SU-DHL-6 (cell line): ENCODE results near the gene MRPL44.

Experiments
- H2AFZ ChIP-seq: fragments of 200-600 bp; sonication (generic); 2 replicates; pipeline ENCODE4 v1.6.1; 2014; ENCODE audit warnings: low read depth, mild to moderate bottlenecking, moderate library complexity, mixed read lengths, antibody characterized with exemption, low read length; ENCODE audit not compliant: severe bottlenecking
- H3F3A ChIP-seq: fragments of 200-600 bp; shearing (Covaris generic); 2 replicates; pipeline ENCODE4 v1.6.0; 2016; ENCODE audit warnings: antibody characterized with exemption, mild to moderate bottlenecking; ENCODE audit not compliant: insufficient read depth
- H3K27ac ChIP-seq: fragments of 200-600 bp; sonication (generic); 2 replicates; pipeline ENCODE4 v1.5.1; 2016; ENCODE audit warnings: low read depth, mild to moderate bottlenecking, low read length, moderate library complexity, mixed read lengths
- H3K27me3 ChIP-seq: fragments of 200-600 bp; sonication (generic), shearing (Covaris generic); 2 replicates; pipeline ENCODE4 v1.6.0; 2014; ENCODE audit warnings: mild to moderate bottlenecking, low read length
- H3K36me3 ChIP-seq: fragments of 200-600 bp; sonication (generic); 2 replicates; pipeline ENCODE4 v1.6.1; 2014; ENCODE audit warnings: mild to moderate bottlenecking, low read length, mixed read lengths
- H3K4me2 ChIP-seq: fragments of 300-600, 200-600 bp; shearing (Covaris generic), sonication (generic); 2 replicates; pipeline ENCODE4 v1.6.0; 2014; ENCODE audit warnings: low read length, low read depth, mild to moderate bottlenecking; ENCODE audit not compliant: poor library complexity, severe bottlenecking
- H3K4me3 ChIP-seq: fragments of 200-600 bp; sonication (generic); 2 replicates; pipeline ENCODE4 v1.5.1; 2014; ENCODE audit warnings: antibody characterized with exemption, low read length, mild to moderate bottlenecking, mixed read lengths; ENCODE audit not compliant: insufficient read depth, poor library complexity, severe bottlenecking
- H3K79me2 ChIP-seq: fragments of 200-600 bp; sonication (generic); 2 replicates; pipeline ENCODE4 v1.6.1; 2014; ENCODE audit warnings: mild to moderate bottlenecking, low read length, moderate library complexity; ENCODE audit not compliant: insufficient read depth
- H3K9ac ChIP-seq: fragments of 200-600 bp; sonication (generic); 2 replicates; pipeline ENCODE4 v1.7.0; 2014; ENCODE audit warnings: mild to moderate bottlenecking, low read length
- H3K9me2 ChIP-seq: fragments of 200-600 bp; sonication (generic); replicated peaks from 2 replicates; pipeline ENCODE4 v1.6.1; 2014; ENCODE audit warnings: low read length; ENCODE audit not compliant: insufficient read depth
- H3K9me3 ChIP-seq: fragments of 200-600 bp; sonication (generic); 2 replicates; pipeline ENCODE4 v1.6.1; 2014; ENCODE audit warnings: low read length, mixed read lengths; ENCODE audit not compliant: insufficient read depth
- H4K20me1 ChIP-seq: fragments of 200-600 bp; sonication (generic); 2 replicates; pipeline ENCODE4 v1.6.1; 2014; ENCODE audit warnings: low read depth, mild to moderate bottlenecking, antibody characterized with exemption, low read length, moderate library complexity, mixed read lengths
- CTCF ChIP-seq: fragments of 200-600 bp; sonication (generic); IDR thresholded peaks from one replicate; pipeline ENCODE4 v1.5.1; 2017; ENCODE audit warnings: antibody characterized with exemption, mild to moderate bottlenecking, low read length, moderate library complexity; ENCODE audit not compliant: insufficient read depth, poor library complexity, severe bottlenecking
- EZH2phosphoT487 ChIP-seq: fragments of 200-600 bp; sonication (generic), shearing (Covaris generic); conservative IDR thresholded peaks from 2 replicates; pipeline ENCODE4 v1.6.1; 2018; ENCODE audit warnings: mild to moderate bottlenecking, antibody characterized with exemption, low read length, moderate library complexity, mixed read lengths

The MRPL44 gene

GRCh38 chr2:223972656-223973102, 15.4 kb downstream of the MRPL44 start:
- Histone ChIP-seq H3K27ac (no peak overlapping the region), H4K20me1 (no peaks in the 10 kb centered on the region), H3K36me3 (peaks cover 2% of the 10 kb centered on the region; the same call in 1 of the 2 replicates), H3K4me2 (no peak overlapping the region), H3F3A (0 out of 2 replicates have a peak, but pooled peaks cover 6% of the 10 kb centered on the region), H3K4me3 (no peak overlapping the region), H3K9me3 (no peaks in the 10 kb centered on the region), H3K9ac (no peak overlapping the region), H3K9me2 (no peaks in the 10 kb centered on the region), H3K79me2 (no peaks in the 10 kb centered on the region), H2AFZ (no peak overlapping the region), H3K27me3 (no peaks in the 10 kb centered on the region)
- no peak for TF ChIP-seq CTCF
- no peak for TF ChIP-seq EZH2phosphoT487

- 0 out of 2 replicates have a peak, but pooled peaks cover 6% of the 10 kb centered on the region for H3F3A ChIP-seq
Observed at GRCh38 chr2:223973606-223974005, 16.3 kb downstream of the MRPL44 start.

GRCh38 chr2:223976635-223977226, 19.5 kb downstream of the MRPL44 start:
- H3K79me2 ChIP-seq: no peaks in the 10 kb centered on the region
- no peaks in the 10 kb centered on the region for H3K9me2 ChIP-seq
- H3K9ac ChIP-seq: no peak overlapping the region
- H2AFZ ChIP-seq: no peak overlapping the region
- H3K27ac ChIP-seq: no peak overlapping the region
- no peak overlapping the region for H3K4me2 ChIP-seq
- TF ChIP-seq CTCF: no peak
- no peak for TF ChIP-seq EZH2phosphoT487
- H3F3A ChIP-seq: no peaks in the 10 kb centered on the region
- H3K36me3 ChIP-seq: no peaks in the 10 kb centered on the region
- H4K20me1 ChIP-seq: no peaks in the 10 kb centered on the region
- no peaks in the 10 kb centered on the region for H3K27me3 ChIP-seq
- H3K4me3 ChIP-seq: no peak overlapping the region
- no peaks in the 10 kb centered on the region for H3K9me3 ChIP-seq

More at GRCh38 chr2:223973606-223974005, 16.3 kb downstream of the MRPL44 start:
- no peaks in the 10 kb centered on the region for H3K9me3 ChIP-seq
- no peak overlapping the region for H2AFZ ChIP-seq
- H3K27me3 ChIP-seq: no peaks in the 10 kb centered on the region
- H3K4me3 ChIP-seq: no peak overlapping the region
- H3K79me2 ChIP-seq: no peaks in the 10 kb centered on the region
- no peaks in the 10 kb centered on the region; the same call in 1 of the 2 replicates for H3K36me3 ChIP-seq
- no peak overlapping the region for H3K4me2 ChIP-seq
- no peaks in the 10 kb centered on the region for H3K9me2 ChIP-seq
- H3K9ac ChIP-seq: no peak overlapping the region
- H4K20me1 ChIP-seq: no peaks in the 10 kb centered on the region
- H3K27ac ChIP-seq: no peak overlapping the region
- TF ChIP-seq EZH2phosphoT487 (no peak), CTCF (no peak)
